Fibroblast of skin of left quadriceps (primary cell): ENCODE data around the gene DNAJC22.

Source experiments
- DNase-seq, 2 experiments: peaks; one replicate each; pipeline ENCODE4 v3.0.0-alpha.2; 2013; ENCODE audit warnings: low read depth in 2 of 2

DNAJC22 gene

GRCh38 chr12:49345051-49345824 lies 1.4 kb upstream of the DNAJC22 start:
- DNase-seq = no peak

GRCh38 chr12:49345825-49346658 lies 646 bp upstream of the DNAJC22 start:
- no peak for DNase-seq

GRCh38 chr12:49347311-49348193 lies 864 bp downstream of the DNAJC22 start:
- DNase-seq = no peak

- no peak for DNase-seq
Measured at GRCh38 chr12:49348781-49349180, 2.1 kb downstream of the DNAJC22 start.

GRCh38 chr12:49349266-49349665 lies 2.6 kb downstream of the DNAJC22 start:
- DNase-seq = no peak

- DNase-seq = no peak
Measured at GRCh38 chr12:49352351-49352750, 5.7 kb downstream of the DNAJC22 start.

- DNase-seq = no peak
Measured at GRCh38 chr12:49355913-49356312, 9.2 kb downstream of the DNAJC22 start.

- DNase-seq = no peak
Measured at GRCh38 chr12:49357103-49357678, 10.5 kb downstream of the DNAJC22 start.

GRCh38 chr12:49358483-49359141 lies 11.9 kb downstream of the DNAJC22 start:
- no peak for DNase-seq

- no peak for DNase-seq
Measured at GRCh38 chr12:49359671-49360070, 13.0 kb downstream of the DNAJC22 start.

- no peak for DNase-seq
Measured at GRCh38 chr12:49362077-49362476, 15.4 kb downstream of the DNAJC22 start.

GRCh38 chr12:49364989-49365388 lies 18.3 kb downstream of the DNAJC22 start:
- no peak for DNase-seq

- no peak for DNase-seq
Measured at GRCh38 chr12:49365542-49365941, 18.9 kb downstream of the DNAJC22 start.

- DNase-seq = no peak
Measured at GRCh38 chr12:49366096-49366651, 19.5 kb downstream of the DNAJC22 start.

- peak; percentile 90 to 91 for DNase-seq
Measured at GRCh38 chr12:49366652-49367380, 20.1 kb downstream of the DNAJC22 start.

- DNase-seq = no peak
Measured at GRCh38 chr12:49367381-49368239, 20.9 kb downstream of the DNAJC22 start, which contains the start of gene SPATS2. TSS of gene SPATS2 (plus strand) at chr12:49367462. CDS start at chr12:49461013, 93,551 bp downstream.

- DNase-seq = no peak
Measured at GRCh38 chr12:49368240-49368600, 21.5 kb downstream of the DNAJC22 start.

- DNase-seq = no peak
Measured at GRCh38 chr12:49369411-49370145, 22.9 kb downstream of the DNAJC22 start.
